Esophagus muscularis mucosa (tissue), 4 donors: ENCODE results near the gene ZNF736.
"Not testable (repeated sequence)": the region's sequence is repeated elsewhere in the genome, so short reads cannot be mapped to it uniquely, and the experiment has no call there.

Source experiments
- CTCF ChIP-seq, 3 experiments: fragments of 200-600 bp in 2 of 3; fragments of 450-650 bp in 1 of 3; sonication (generic) in 2 of 3; IDR thresholded peaks; one replicate each; pipeline ENCODE4 v1.5.1; 2017 to 2019; ENCODE audit warnings: antibody characterized with exemption in 3 of 3, mild to moderate bottlenecking in 2 of 3, moderate library complexity in 1 of 3
- EP300 ChIP-seq: sonication (generic); formaldehyde crosslinking; IDR thresholded peaks from one replicate; pipeline ENCODE4 v1.6.1; 2017; ENCODE audit warnings: antibody characterized with exemption
- POLR2A ChIP-seq: fragments of 450-650 bp; IDR thresholded peaks from one replicate; pipeline ENCODE4 v1.6.1; 2017; ENCODE audit warnings: antibody characterized with exemption, moderate library complexity, mild to moderate bottlenecking, low read depth
- POLR2AphosphoS5 ChIP-seq, 2 donors: sonication (generic); formaldehyde crosslinking; IDR thresholded peaks; one replicate each; pipeline ENCODE4 v1.6.1; 2017; ENCODE audit warnings: antibody characterized with exemption in 2 of 2

DNA sequence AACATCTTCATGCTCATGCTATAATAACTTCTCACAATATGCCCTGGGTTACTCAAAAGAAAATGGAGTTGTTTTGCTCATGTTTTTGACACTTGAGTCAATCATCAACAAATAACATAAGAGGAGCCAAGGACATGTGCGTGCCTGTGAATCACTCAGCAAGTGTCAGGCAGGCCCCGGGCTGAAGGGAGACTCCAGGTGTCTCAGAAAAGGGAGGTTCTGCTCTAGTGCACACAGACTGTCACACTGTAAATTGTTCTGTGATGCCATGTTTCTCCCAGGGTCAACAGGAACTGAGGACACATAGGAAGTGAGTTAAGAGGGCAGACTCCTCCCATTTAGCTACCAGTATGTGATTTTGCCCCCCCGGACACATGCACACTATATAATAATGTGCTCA is 10.4 kb downstream of the ZNF736 start:
- TF ChIP-seq POLR2AphosphoS5 (IDR thresholded peaks at IDR 0.05); CTCF (IDR thresholded peaks at IDR 0.05); POLR2A; EP300: not testable (repeated sequence)
